Measurements from ENCODE around the gene DAPK2. TPM values are rescaled to one million over a fixed set of nuclear protein-coding genes. Genes with fewer than 3 reads are reported as not detected.

DAPK2 gene
- total and polyA plus RNA-seq, 2 donors from 2014 or later = 3.0 to 3.8 TPM

GRCh38 chr15:63895194-63895593 lies 151.1 kb downstream of the DAPK2 start:
- peaks cover 0 to 18% (median 2%) of the 10 kb centered on the region in 3 donors for H3K4me1 ChIP-seq (ENCODE audit: control insufficient read depth in 2 of 3, insufficient read depth in 2 of 3, low read depth in 1 of 3, low read length in 3 of 3)
- no peaks in the 10 kb centered on the region for H3K9me3 ChIP-seq (ENCODE audit: control insufficient read depth in 2 of 3, insufficient read depth in 1 of 3, low read length in 3 of 3)
- no peak overlapping the region for H3K27ac ChIP-seq (ENCODE audit: low read depth in 2 of 2, low read length in 2 of 2)
- no peak for FAIRE-seq
- H3K9ac ChIP-seq (ENCODE audit: low read length in 3 of 3) = no peak overlapping the region
- H3K27me3 ChIP-seq (ENCODE audit: control insufficient read depth, insufficient read depth, low read length) = no peaks in the 10 kb centered on the region
- no peak overlapping the region for H3K4me3 ChIP-seq (ENCODE audit: low read length in 3 of 3)
- DNase-seq = peak in 1 of 5 donors; percentile 54
- TF ChIP-seq CTCF (IDR thresholded peaks at IDR 0.05; ENCODE audit: borderline replicate concordance, extremely low read depth, insufficient read depth) = no peak
- intact Hi-C loops (cut with DNase I) = loop anchor here (10.0 kb wide), 1 partner anchor 140 kb away; no protein-coding TSS in a partner anchor
- H3K36me3 ChIP-seq (ENCODE audit: control insufficient read depth in 2 of 3, insufficient read depth in 3 of 3, low read length in 3 of 3) = no peaks in the 10 kb centered on the region

GRCh38 chr15:63894662-63894949 lies 151.7 kb downstream of the DAPK2 start:
- DNase-seq (no peak), FAIRE-seq (no peak)
- Histone ChIP-seq H3K27me3 (ENCODE audit: control insufficient read depth, insufficient read depth, low read length) (no peaks in the 10 kb centered on the region), H3K36me3 (ENCODE audit: control insufficient read depth in 2 of 3, insufficient read depth in 3 of 3, low read length in 3 of 3) (no peaks in the 10 kb centered on the region), H3K9ac (ENCODE audit: low read length in 3 of 3) (no peak overlapping the region), H3K4me3 (ENCODE audit: low read length in 3 of 3) (no peak overlapping the region), H3K9me3 (ENCODE audit: control insufficient read depth in 2 of 3, insufficient read depth in 1 of 3, low read length in 3 of 3) (no peaks in the 10 kb centered on the region), H3K4me1 (ENCODE audit: control insufficient read depth in 2 of 3, insufficient read depth in 2 of 3, low read depth in 1 of 3, low read length in 3 of 3) (peaks cover 0 to 18% (median 2%) of the 10 kb centered on the region in 3 donors), H3K27ac (ENCODE audit: low read depth in 2 of 2, low read length in 2 of 2) (no peak overlapping the region)
- no peak for TF ChIP-seq CTCF (IDR thresholded peaks at IDR 0.05; ENCODE audit: borderline replicate concordance, extremely low read depth, insufficient read depth)
- intact Hi-C loops (cut with DNase I) = loop anchor here (10.0 kb wide), 1 partner anchor 140 kb away; no protein-coding TSS in a partner anchor

- peak in 1 of 5 donors; percentile 52 for DNase-seq
- Histone ChIP-seq H3K27me3 (ENCODE audit: control insufficient read depth, insufficient read depth, low read length) (no peaks in the 10 kb centered on the region), H3K9me3 (ENCODE audit: control insufficient read depth in 2 of 3, insufficient read depth in 1 of 3, low read length in 3 of 3) (no peaks in the 10 kb centered on the region), H3K4me1 (ENCODE audit: control insufficient read depth in 2 of 3, insufficient read depth in 2 of 3, low read depth in 1 of 3, low read length in 3 of 3) (peaks cover 0 to 18% (median 2%) of the 10 kb centered on the region in 3 donors), H3K4me3 (ENCODE audit: low read length in 3 of 3) (no peak overlapping the region), H3K27ac (ENCODE audit: low read depth in 2 of 2, low read length in 2 of 2) (no peak overlapping the region), H3K36me3 (ENCODE audit: control insufficient read depth in 2 of 3, insufficient read depth in 3 of 3, low read length in 3 of 3) (no peaks in the 10 kb centered on the region), H3K9ac (ENCODE audit: low read length in 3 of 3) (no peak overlapping the region)
- intact Hi-C loops (cut with DNase I) = loop anchor here (10.0 kb wide), 1 partner anchor 139 kb away; no protein-coding TSS in a partner anchor
- no peak for FAIRE-seq
- no peak for TF ChIP-seq CTCF (IDR thresholded peaks at IDR 0.05; ENCODE audit: borderline replicate concordance, extremely low read depth, insufficient read depth)
Observed at GRCh38 chr15:63893866-63894661, 152.2 kb downstream of the DAPK2 start.

Data from kidney (tissue), 14 donors.